Left colon (tissue), 2 donors: Measurements from ENCODE around the gene CCDC74B. TPM values are rescaled to one million over a fixed set of nuclear protein-coding genes. Genes with fewer than 3 reads are reported as not detected.
"Not testable (repeated sequence)": the region's sequence is repeated elsewhere in the genome, so short reads cannot be mapped to it uniquely, and the experiment has no call there.

Experiments used
- ATAC-seq: fragments of 200-7000 bp; cut with Tn5 transposase; one replicate; pipeline ENCODE4 v1.9.1; 2020; ENCODE audit warnings: mild to moderate bottlenecking, moderate library complexity
- DNase-seq, 2 donors: peaks; one replicate each; pipeline ENCODE4 v3.0.0-alpha.2; 2020
- intact Hi-C, 2 donors: fragments of 100-400 bp; cut with DNase I in 1 of 2; cut with micrococcal nuclease in 1 of 2; formaldehyde crosslinking; loops; one replicate each; pipeline versions ENCODE4 v1.11.2 to v1.14.0; 2022; cut with DNase I, micrococcal nuclease
- total RNA-seq, 2 donors: library from RNA; stranded (reverse); fragmentation: NEBNext Ultra II Directional; extraction: Animal tissue kit (Norgen Biotek cat#: 25700); gene quantifications; one replicate each; pipeline ENCODE4 v1.2.1, GENCODE V29; 2021
- donor health status: DM: no; HTN: no; CAD: no.
- donor health status: DM: yes; HTN: yes; CAD: no.

Gene CCDC74B
- total RNA-seq, 2 donors from 2014 or later, result 0.49 to 0.73 TPM

GRCh38 chr2:130180404-130181324 lies 35.8 kb upstream of the CCDC74B start:
- not testable (repeated sequence) for DNase-seq, ATAC-seq
- intact Hi-C loops, result loop anchor here in 1 of 2 donors (10.0 kb wide), 1 partner anchor 164 kb away; the partner anchor contains the start of gene IMP4

DNA sequence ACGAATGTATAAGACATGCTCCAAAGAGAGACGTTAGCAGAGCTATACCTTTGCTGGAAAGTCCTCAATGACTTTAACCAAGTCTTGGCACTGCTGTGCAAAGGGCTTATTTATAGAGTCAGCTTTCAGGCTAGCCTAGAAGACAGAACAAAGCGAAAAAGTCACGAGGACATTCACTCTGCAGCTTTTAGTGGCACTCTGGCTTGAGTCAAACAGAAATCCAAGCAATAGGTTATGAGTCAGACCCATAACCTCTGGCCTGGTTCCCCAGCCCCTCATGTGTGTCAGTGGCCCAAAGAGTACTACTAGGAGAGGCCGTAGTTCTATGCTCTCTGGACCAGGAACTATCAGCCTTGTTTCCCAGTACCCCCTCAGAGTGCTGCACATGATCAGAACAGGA lies 30.0 kb upstream of the CCDC74B start:
- ATAC-seq, intact Hi-C loops: not testable (repeated sequence)

DNA sequence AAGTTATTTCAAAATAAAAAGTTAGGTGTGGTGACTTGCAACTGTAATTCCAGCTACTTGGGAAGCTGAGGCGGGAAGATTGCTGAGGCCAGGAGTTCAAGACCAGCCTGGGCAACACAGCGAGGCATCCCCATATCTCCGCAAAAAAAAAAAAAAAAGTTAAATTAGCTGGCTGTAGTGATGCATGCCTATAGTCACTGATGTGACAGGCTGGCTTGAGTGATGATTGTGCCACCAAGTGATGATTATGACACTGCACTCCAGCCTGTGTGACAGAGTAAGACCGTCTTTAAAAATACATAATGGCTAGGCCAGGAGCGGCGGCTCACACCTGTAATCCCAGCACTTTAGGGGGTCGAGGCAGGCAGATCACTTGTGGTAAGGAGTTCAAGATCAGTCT lies 25.0 kb upstream of the CCDC74B start:
- intact Hi-C loops, result no loop called here
- no peak for ATAC-seq
- DNase-seq, result no peak

More for the DNA sequence above, 30.0 kb upstream of the CCDC74B start:
- DNase-seq, result not testable (repeated sequence)

DNA sequence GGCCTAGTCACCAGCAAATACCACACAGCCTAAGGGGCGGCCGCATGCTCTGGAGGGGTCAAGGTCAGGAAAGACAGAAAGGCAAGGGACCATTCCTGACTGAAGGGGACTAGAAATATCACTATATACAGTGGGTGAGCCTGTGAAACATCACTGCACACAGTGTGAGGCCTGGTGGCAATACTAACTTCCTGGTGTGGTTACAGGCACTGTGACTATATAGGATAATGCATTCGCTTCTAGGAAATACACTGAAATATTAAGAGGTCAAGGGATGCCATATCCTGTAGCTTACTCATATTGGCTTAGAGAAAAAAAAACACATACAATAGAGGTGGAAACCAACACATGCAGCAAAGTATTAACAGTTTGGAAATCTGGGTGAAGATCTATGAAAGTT lies 24.3 kb upstream of the CCDC74B start:
- ATAC-seq, result peak; percentile 31
- intact Hi-C loops, DNase-seq: not testable (repeated sequence)

GRCh38 chr2:130166611-130167010 lies 21.7 kb upstream of the CCDC74B start:
- intact Hi-C loops, ATAC-seq, DNase-seq: not testable (repeated sequence)

GRCh38 chr2:130165293-130166016 lies 20.5 kb upstream of the CCDC74B start:
- DNase-seq, result no peak
- intact Hi-C loops, result no loop called here
- no peak for ATAC-seq

- intact Hi-C loops, result no loop called here
Measured at GRCh38 chr2:130162968-130163367, 18.1 kb upstream of the CCDC74B start.

GRCh38 chr2:130162486-130162885 lies 17.6 kb upstream of the CCDC74B start:
- ATAC-seq, DNase-seq, intact Hi-C loops: not testable (repeated sequence)

More at GRCh38 chr2:130162968-130163367, 18.1 kb upstream of the CCDC74B start:
- ATAC-seq (no peak), DNase-seq (no peak)

GRCh38 chr2:130160838-130161705 lies 16.2 kb upstream of the CCDC74B start:
- DNase-seq, intact Hi-C loops: not testable (repeated sequence)
- ATAC-seq, result peak; percentile 34

DNA sequence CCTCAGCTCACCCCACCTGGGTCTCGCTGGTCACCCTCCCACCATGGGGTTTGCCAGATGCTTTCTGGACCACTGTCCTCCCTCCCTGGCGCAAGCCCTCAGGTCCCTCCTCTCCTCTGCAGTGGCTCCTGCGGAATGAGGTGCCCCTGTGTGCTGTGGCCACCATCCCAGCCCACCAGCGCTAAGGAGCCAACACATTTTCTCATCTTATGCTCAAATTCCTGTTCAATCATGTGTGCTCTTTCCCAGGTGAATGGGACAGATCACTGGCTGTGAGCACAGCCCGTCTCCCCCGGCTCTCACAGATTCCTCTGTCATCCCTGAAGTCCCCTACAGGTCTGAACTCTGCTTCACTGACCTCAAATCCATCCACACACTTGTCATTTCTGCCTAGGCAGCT lies 15.2 kb upstream of the CCDC74B start:
- intact Hi-C loops, result no loop called here
- DNase-seq (no peak), ATAC-seq (no peak)

DNA sequence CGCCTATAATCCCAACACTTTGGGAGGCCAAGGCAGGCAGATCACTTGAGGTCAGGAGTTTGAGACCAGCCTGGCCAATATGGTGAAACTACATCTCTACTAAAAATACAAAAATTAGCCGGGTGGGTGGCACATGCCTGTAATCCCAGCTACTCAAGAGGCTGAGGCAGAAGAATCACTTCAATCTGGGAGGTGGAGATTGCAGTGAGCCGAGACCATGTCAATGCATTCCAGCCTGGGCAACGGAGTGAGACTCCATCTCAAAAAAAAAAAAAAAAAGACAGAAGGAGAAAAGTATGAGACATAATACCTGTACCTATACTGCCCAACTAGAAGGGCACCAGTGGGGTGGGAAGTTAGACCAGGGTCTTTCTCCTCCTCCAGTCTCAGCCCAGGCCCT lies 14.5 kb upstream of the CCDC74B start:
- intact Hi-C loops, DNase-seq, ATAC-seq: not testable (repeated sequence)

GRCh38 chr2:130158631-130159030 lies 13.7 kb upstream of the CCDC74B start:
- intact Hi-C loops, result no loop called here
- DNase-seq, result no peak
- no peak for ATAC-seq

- DNase-seq, result peak in 1 of 2 donors; percentile 23
- intact Hi-C loops, result not testable (repeated sequence)
Measured at GRCh38 chr2:130157825-130158514, 13.1 kb upstream of the CCDC74B start.

GRCh38 chr2:130157354-130157753 lies 12.4 kb upstream of the CCDC74B start:
- DNase-seq, intact Hi-C loops, ATAC-seq: not testable (repeated sequence)

More at GRCh38 chr2:130157825-130158514, 13.1 kb upstream of the CCDC74B start:
- ATAC-seq, result not testable (repeated sequence)

DNA sequence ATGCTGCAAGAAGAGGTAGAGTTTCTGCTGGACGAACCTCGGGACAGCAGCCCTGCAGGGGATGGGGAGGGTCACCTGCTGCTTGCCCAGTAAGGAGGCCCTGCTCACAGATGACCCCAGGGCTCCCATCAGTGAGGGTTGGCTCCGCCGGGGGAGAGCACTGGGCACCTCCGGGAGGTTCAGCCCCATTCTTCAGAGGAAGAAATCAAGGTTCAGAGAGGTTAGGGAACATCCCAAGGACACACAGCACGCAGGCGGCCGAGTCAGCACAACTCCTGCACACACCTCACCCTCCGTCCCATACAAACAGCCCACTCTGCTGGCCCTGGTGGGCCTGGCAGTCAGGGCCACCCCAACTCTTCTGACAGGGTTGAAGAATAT lies 11.7 kb upstream of the CCDC74B start:
- ATAC-seq, result no peak
- intact Hi-C loops, result no loop called here
- DNase-seq, result no peak

- intact Hi-C loops, result not testable (repeated sequence)
- DNase-seq (peak; percentile 54 to 68), ATAC-seq (peak; percentile 85)
Measured at GRCh38 chr2:130155956-130156623, 11.2 kb upstream of the CCDC74B start.
